ENCODE measurements around the gene LATS1.
A peak's percentile ranks its signal among the peaks of the same experiment; 100 is the strongest.

The LATS1 gene

GRCh38 chr6:149660028-149660427 is 57.9 kb downstream of the LATS1 start:
- no peak for DNase-seq (ENCODE audit: low spot score)

- DNase-seq (ENCODE audit: low spot score) = no peak
Measured at GRCh38 chr6:149657441-149657840, 60.5 kb downstream of the LATS1 start.

DNA sequence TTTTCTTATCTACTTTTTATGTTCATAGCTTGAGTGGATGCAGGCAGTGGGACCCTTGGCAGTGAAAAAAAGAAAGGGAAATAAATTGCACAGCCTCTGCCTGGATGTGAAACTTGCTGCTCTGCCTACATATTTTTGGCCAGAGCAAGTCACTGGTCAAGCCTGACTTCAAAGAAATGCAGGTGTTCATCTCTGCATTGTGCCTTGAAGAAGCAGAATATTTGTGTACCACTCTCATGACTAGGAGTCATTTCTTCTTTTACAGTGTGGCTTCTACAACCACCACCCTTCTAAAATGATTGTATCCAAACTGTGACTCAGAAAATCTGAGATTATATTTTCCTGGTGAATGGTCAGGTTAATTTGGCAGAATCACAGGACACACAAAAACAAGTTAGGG is 66.8 kb downstream of the LATS1 start:
- no peak for DNase-seq (ENCODE audit: low spot score)

GRCh38 chr6:149648148-149649145 is 69.5 kb downstream of the LATS1 start, which contains the start of gene KATNA1:
KATNA1 (minus strand) TSS chr6:149648714; CDS start chr6:149638547, 10,167 bp downstream.
- DNase-seq (ENCODE audit: low spot score) = peak; percentile 90

GRCh38 chr6:149646599-149646998 is 71.3 kb downstream of the LATS1 start:
- no peak for DNase-seq (ENCODE audit: low spot score)

DNA sequence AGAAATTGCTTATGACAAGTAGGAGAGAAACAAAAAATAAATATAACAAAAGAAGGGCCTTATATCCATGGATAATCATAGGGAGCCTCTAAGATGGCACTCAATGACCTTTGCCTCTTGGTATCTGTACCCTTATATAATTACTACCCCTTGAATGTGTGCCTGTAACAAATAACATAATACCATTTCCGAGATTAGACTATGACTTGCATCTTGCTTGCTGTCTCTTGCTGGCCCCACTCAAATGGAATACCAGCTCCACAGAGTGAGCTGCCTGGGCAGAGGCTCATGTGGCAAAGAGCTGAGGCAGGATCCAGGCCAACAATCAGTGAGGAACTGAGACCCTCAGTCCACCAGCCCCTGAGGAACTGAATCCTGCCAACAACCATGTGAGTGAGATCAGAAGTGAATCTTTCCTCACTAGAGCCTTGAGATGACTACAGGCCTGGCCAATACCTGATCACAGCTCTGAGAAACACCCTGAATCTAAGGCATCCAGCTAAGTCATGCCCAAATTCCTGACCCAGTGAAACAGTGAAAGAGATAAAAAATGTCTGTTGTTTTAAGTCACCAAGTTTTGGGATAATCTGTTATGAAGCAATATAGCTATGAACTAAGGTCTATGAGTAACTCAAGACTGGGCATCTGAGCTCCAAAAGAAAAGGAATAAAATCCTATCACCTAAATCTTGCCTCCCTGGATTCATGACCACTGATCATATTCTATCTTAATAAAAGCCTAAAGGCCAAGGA is 74.9 kb downstream of the LATS1 start:
- no peak for DNase-seq (ENCODE audit: low spot score)

DNA sequence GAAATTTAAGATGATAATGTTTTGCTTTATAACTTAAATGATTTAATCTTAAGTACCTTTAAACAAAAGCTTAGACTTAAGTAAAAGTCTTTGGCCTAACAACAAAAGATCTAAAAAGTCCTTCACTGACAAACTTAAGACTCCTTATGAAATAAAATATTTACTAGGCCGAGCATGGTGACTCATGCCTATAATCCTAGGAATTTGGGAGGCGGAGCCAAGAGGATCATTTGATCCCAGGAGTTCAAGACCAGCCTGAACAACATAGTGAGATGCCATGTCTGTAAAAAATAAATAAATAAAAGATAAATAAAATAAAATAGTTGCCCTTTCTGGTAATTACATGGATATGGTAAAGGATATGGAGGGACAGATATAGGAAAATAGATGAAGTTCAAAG is 81.8 kb downstream of the LATS1 start:
- peak; percentile 33 for DNase-seq (ENCODE audit: low spot score)

GRCh38 chr6:149634315-149634714 is 83.6 kb downstream of the LATS1 start:
- no peak for DNase-seq (ENCODE audit: low spot score)

DNA sequence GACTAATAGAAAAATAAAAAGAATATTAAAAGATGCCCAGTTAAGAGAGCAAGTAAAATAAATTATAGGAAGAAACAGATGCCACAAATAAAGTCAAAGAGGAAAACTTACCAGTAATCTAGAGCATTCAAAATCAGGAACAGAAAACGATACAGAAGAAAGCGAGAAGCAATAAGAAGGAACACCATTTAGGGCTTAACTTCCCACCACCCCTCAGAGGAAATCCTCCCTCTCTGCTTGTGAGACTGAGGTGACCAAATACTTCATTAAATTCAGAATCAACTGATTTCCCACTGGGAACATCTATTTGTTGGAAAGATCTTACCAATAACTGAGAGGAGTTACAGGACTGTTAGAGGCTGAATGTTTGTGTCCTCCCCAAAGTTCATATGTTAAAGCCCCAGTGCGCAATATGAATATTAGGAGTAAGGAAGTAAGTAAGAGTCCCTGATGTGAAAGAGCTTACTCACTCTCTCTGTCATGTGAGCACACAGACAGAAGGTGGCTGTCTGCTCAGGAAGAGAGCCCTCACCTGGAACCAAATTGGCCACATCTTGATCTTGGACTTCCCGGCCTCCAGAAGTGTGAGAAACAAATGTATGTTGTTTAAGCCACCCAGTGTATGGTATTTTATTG is 88.9 kb downstream of the LATS1 start:
- DNase-seq (ENCODE audit: low spot score) = no peak

DNA sequence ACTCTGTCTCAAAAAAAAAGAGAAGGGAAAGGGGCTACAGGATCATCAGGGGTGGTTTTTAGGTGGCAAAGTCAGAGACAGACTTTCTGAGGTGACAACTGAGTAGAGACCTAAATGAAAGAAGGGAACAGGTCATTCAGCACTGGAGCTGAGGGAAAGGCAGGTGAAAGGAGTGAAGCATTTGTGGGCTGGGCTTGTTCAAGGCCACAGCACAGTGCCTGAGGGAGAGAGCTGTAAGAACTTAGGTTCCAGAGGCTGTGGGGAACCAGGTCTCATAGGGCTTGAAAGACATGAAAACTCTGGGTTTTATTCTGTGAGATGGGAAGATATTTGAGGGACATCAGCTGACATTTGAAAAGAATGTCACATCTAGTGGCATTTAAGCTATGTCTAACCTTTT is 90.2 kb downstream of the LATS1 start:
- DNase-seq (ENCODE audit: low spot score) = no peak

GRCh38 chr6:149615805-149616204 is 102.1 kb downstream of the LATS1 start:
- DNase-seq (ENCODE audit: low spot score) = no peak

DNA sequence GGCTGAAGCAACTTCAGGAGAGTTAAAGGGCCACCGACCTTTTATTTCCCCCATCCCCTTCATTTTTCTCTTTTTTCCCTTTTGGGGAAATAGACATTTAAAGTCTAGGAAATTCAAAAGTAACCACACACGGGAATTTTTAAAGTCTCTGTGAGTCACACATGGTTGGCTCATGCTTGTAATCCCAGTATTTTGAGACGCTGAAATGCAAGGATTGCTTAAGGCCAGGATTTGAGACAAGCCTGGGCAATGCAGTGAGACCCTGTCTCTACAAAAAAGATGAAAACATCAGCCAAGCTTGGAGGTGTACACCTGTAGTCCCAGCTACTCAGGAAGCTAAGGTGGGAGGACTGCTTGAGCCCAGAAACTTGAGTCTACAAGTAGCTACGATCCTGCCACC is 103.6 kb downstream of the LATS1 start:
- DNase-seq (ENCODE audit: low spot score) = no peak

DNA sequence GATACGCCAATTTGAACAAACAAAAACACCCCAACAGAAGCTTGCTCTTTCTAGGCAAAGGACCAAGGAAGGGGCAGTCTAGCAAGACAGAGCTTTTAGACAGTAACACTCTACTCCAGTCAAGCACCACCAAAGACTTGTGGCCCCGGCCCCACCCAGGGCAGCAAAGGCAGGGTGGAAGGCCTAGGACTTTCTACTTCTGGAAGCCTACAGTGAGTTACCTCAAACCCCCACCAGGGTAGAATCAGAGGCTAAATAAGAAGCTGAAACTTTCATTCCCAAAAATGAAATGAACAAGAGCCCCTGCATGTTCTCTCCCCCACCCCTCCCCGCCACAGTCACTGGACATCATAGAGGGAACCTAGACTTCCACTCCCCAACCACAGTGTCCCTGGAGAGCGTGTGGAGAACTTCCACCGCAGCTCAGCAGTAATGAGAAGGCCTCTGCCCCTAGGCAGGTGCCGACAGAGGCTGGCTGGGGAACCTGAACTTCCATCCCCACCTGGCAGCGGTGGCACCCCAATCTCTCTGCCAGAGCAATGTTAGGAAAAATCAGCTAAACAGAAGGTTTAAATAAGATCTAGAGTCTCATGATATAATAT is 109.4 kb downstream of the LATS1 start:
- DNase-seq (ENCODE audit: low spot score) = no peak
